GM23338 (cell line): Measurements from ENCODE around the gene ZNF177. TPM values are rescaled to one million over a fixed set of nuclear protein-coding genes. Genes with fewer than 3 reads are reported as not detected.

Experiments
- ATAC-seq: fragments of 200-7000 bp; cut with Tn5 transposase; 3 replicates; pipeline ENCODE4 v1.9.1; 2020
- DNase-seq: peaks from one replicate; pipeline ENCODE4 v3.0.0-alpha.2; 2015; ENCODE audit warnings: low spot score
- H2AFZ ChIP-seq: fragments of 200-600 bp; sonication (generic); 2 replicates; pipeline ENCODE4 v1.8.0; 2016; ENCODE audit warnings: antibody characterized with exemption, mild to moderate bottlenecking, moderate library complexity
- H3F3A ChIP-seq: fragments of 200-600 bp; sonication (generic); replicated peaks from 2 replicates; pipeline ENCODE4 v1.8.0; 2017; ENCODE audit warnings: antibody characterized with exemption, mixed run types, low read depth
- H3K27ac ChIP-seq: fragments of 200-600 bp; sonication (generic); 2 replicates; pipeline ENCODE4 v1.6.1; 2016; ENCODE audit warnings: low read depth
- H3K27me3 ChIP-seq: fragments of 200-600 bp; sonication (generic); 2 replicates; pipeline ENCODE4 v1.8.0; 2016; ENCODE audit warnings: mild to moderate bottlenecking, mixed run types, moderate library complexity; ENCODE audit not compliant: insufficient read depth
- H3K36me3 ChIP-seq: fragments of 200-600 bp; sonication (generic); 2 replicates; pipeline ENCODE4 v1.8.0; 2016; ENCODE audit warnings: mild to moderate bottlenecking; ENCODE audit not compliant: insufficient read depth
- H3K4me1 ChIP-seq: fragments of 200-600 bp; sonication (generic); 2 replicates; pipeline ENCODE4 v1.8.0; 2016; ENCODE audit warnings: mild to moderate bottlenecking, moderate library complexity; ENCODE audit not compliant: insufficient read depth
- H3K4me2 ChIP-seq: fragments of 200-600 bp; sonication (generic); 2 replicates; pipeline ENCODE4 v1.7.1; 2017; ENCODE audit warnings: mixed run types
- H3K4me3 ChIP-seq: fragments of 200-600 bp; sonication (generic); 2 replicates; pipeline ENCODE4 v1.6.1; 2016; ENCODE audit warnings: mixed run types
- H3K79me2 ChIP-seq: fragments of 200-600 bp; sonication (generic); replicated peaks from 2 replicates; pipeline ENCODE4 v1.8.0; 2017; ENCODE audit warnings: mild to moderate bottlenecking; ENCODE audit not compliant: insufficient read depth
- H3K9me2 ChIP-seq: fragments of 200-600 bp; sonication (generic); 2 replicates; pipeline ENCODE4 v1.8.0; 2017; ENCODE audit not compliant: insufficient read depth
- H4K20me1 ChIP-seq: fragments of 200-600 bp; sonication (generic); replicated peaks from 2 replicates; pipeline ENCODE4 v1.8.0; 2017; ENCODE audit warnings: mild to moderate bottlenecking; ENCODE audit not compliant: insufficient read depth
- H3K27ac Mint-ChIP-seq: 2 replicates; pipeline ENCODE4 v1.8.0; 2020; ENCODE audit warnings: inconsistent platforms, mild to moderate bottlenecking, moderate library complexity, mixed read lengths
- H3K27me3 Mint-ChIP-seq: 3 replicates; pipeline ENCODE4 v1.8.0; 2022; ENCODE audit warnings: low read depth, mild to moderate bottlenecking, moderate library complexity, mixed read lengths, inconsistent platforms; ENCODE audit not compliant: insufficient read depth, poor library complexity
- H3K36me3 Mint-ChIP-seq: 3 replicates; pipeline ENCODE4 v1.8.0; 2021; ENCODE audit warnings: low read depth, mild to moderate bottlenecking, inconsistent platforms, moderate library complexity, mixed read lengths
- H3K4me1 Mint-ChIP-seq: 3 replicates; pipeline ENCODE4 v1.8.0; 2020; ENCODE audit warnings: mild to moderate bottlenecking, inconsistent platforms, mixed read lengths
- H3K4me3 Mint-ChIP-seq: 3 replicates; pipeline ENCODE4 v1.8.0; 2021; ENCODE audit warnings: moderate library complexity, mild to moderate bottlenecking, inconsistent platforms, mixed read lengths
- H3K9me3 Mint-ChIP-seq: 3 replicates; pipeline ENCODE4 v1.8.0; 2020; ENCODE audit warnings: moderate library complexity, mild to moderate bottlenecking, inconsistent platforms, mixed read lengths
- CREB1 ChIP-seq: fragments of 250-450 bp; sonication (Bioruptor Pico); IDR thresholded peaks from 2 replicates; pipeline ENCODE4 v1.5.0; 2020; ENCODE audit warnings: low read depth, mild to moderate bottlenecking, moderate library complexity
- EZH2 ChIP-seq: fragments of 200-600 bp; sonication (generic); IDR thresholded peaks from one replicate; pipeline ENCODE4 v1.8.0; 2017; ENCODE audit warnings: antibody characterized with exemption, mild to moderate bottlenecking, low read depth; ENCODE audit not compliant: unreplicated experiment
- EZH2phosphoT487 ChIP-seq: fragments of 200-600 bp; sonication (generic); IDR thresholded peaks from one replicate; pipeline ENCODE4 v1.8.1; 2018; ENCODE audit warnings: antibody characterized with exemption; ENCODE audit not compliant: unreplicated experiment
- JUNB ChIP-seq: IDR thresholded peaks from one replicate; pipeline ENCODE4 v1.6.1; 2016; ENCODE audit warnings: antibody characterized with exemption; ENCODE audit not compliant: unreplicated experiment
- NANOG ChIP-seq: IDR thresholded peaks from 2 replicates; pipeline ENCODE4 v1.6.1; 2016; ENCODE audit warnings: antibody characterized with exemption, borderline replicate concordance
- POLR2AphosphoS5 ChIP-seq: IDR thresholded peaks from 2 replicates; pipeline ENCODE4 v1.6.1; 2016; ENCODE audit warnings: antibody characterized with exemption, low read depth
- STAT1 ChIP-seq: IDR thresholded peaks from one replicate; pipeline ENCODE4 v1.6.1; 2016; ENCODE audit warnings: antibody characterized with exemption; ENCODE audit not compliant: unreplicated experiment
- ZNF114 ChIP-seq: fragments of 250-450 bp; sonication (Bioruptor Pico); IDR thresholded peaks from 2 replicates; pipeline ENCODE4 v1.5.0; 2020; ENCODE audit warnings: mild to moderate bottlenecking, moderate library complexity
- polyA plus RNA-seq: library from polyadenylated mRNA; unstranded; fragments of >200 nt; fragmentation: Nextera tagmentation; extraction: Ambion mirVana; gene quantifications from 2 replicates; pipeline ENCODE4 v1.2.1, GENCODE V29; 2016
- total RNA-seq: library from RNA; depleted of rRNA; stranded (reverse); fragments of >200 nt; shearing (Covaris generic); gene quantifications from 2 replicates; pipeline ENCODE4 v1.2.3, GENCODE V29; 2014
- TF ChIP-seq, protein P1 (sequence below): fragments of 250-450 bp; sonication (Bioruptor Pico); IDR thresholded peaks from 2 replicates; pipeline ENCODE4 v1.5.0; 2020; ENCODE audit warnings: mild to moderate bottlenecking, moderate library complexity
- TF ChIP-seq, protein P2 (sequence below), 2 experiments: fragments of 200-600 bp in 1 of 2; sonication (generic) in 1 of 2; conservative IDR thresholded peaks; 2 replicates each; pipeline versions ENCODE4 v1.5.1 to v1.6.1; 2016 to 2017; ENCODE audit warnings: antibody characterized with exemption in 2 of 2, low read depth in 2 of 2, mild to moderate bottlenecking in 2 of 2, moderate library complexity in 1 of 2
- TF ChIP-seq, protein P3 (sequence below): IDR thresholded peaks from 2 replicates; pipeline ENCODE4 v1.6.1; 2016; ENCODE audit warnings: antibody characterized with exemption
- TF ChIP-seq, protein P4 (sequence below): IDR thresholded peaks from one replicate; pipeline ENCODE4 v1.6.1; 2018; ENCODE audit warnings: antibody characterized with exemption; ENCODE audit not compliant: unreplicated experiment

The ZNF177 gene
- total and polyA plus RNA-seq, 2 experiments from 2014 or later, result 5.8 to 7.1 TPM

DNA sequence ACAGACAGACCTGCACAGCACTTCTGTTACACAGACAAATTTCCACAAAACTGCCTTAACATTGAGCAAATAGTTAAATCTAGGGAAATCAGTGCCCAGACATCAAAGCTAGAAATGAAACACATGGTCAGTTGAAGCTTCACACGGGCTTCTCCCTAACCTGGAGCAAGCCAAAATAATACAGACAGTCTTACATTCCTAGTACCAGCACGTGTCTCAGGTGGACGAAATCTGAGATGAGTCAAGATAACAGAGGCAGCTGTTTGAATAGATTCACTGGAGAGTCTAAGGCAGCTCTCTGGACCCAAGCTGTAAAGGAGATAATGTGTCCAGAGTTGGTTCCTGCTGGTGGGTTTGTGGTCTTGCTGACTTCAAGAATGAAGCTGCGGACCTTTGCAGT is 49.1 kb upstream of the ZNF177 start (continued):
- TF ChIP-seq, protein P1, sequence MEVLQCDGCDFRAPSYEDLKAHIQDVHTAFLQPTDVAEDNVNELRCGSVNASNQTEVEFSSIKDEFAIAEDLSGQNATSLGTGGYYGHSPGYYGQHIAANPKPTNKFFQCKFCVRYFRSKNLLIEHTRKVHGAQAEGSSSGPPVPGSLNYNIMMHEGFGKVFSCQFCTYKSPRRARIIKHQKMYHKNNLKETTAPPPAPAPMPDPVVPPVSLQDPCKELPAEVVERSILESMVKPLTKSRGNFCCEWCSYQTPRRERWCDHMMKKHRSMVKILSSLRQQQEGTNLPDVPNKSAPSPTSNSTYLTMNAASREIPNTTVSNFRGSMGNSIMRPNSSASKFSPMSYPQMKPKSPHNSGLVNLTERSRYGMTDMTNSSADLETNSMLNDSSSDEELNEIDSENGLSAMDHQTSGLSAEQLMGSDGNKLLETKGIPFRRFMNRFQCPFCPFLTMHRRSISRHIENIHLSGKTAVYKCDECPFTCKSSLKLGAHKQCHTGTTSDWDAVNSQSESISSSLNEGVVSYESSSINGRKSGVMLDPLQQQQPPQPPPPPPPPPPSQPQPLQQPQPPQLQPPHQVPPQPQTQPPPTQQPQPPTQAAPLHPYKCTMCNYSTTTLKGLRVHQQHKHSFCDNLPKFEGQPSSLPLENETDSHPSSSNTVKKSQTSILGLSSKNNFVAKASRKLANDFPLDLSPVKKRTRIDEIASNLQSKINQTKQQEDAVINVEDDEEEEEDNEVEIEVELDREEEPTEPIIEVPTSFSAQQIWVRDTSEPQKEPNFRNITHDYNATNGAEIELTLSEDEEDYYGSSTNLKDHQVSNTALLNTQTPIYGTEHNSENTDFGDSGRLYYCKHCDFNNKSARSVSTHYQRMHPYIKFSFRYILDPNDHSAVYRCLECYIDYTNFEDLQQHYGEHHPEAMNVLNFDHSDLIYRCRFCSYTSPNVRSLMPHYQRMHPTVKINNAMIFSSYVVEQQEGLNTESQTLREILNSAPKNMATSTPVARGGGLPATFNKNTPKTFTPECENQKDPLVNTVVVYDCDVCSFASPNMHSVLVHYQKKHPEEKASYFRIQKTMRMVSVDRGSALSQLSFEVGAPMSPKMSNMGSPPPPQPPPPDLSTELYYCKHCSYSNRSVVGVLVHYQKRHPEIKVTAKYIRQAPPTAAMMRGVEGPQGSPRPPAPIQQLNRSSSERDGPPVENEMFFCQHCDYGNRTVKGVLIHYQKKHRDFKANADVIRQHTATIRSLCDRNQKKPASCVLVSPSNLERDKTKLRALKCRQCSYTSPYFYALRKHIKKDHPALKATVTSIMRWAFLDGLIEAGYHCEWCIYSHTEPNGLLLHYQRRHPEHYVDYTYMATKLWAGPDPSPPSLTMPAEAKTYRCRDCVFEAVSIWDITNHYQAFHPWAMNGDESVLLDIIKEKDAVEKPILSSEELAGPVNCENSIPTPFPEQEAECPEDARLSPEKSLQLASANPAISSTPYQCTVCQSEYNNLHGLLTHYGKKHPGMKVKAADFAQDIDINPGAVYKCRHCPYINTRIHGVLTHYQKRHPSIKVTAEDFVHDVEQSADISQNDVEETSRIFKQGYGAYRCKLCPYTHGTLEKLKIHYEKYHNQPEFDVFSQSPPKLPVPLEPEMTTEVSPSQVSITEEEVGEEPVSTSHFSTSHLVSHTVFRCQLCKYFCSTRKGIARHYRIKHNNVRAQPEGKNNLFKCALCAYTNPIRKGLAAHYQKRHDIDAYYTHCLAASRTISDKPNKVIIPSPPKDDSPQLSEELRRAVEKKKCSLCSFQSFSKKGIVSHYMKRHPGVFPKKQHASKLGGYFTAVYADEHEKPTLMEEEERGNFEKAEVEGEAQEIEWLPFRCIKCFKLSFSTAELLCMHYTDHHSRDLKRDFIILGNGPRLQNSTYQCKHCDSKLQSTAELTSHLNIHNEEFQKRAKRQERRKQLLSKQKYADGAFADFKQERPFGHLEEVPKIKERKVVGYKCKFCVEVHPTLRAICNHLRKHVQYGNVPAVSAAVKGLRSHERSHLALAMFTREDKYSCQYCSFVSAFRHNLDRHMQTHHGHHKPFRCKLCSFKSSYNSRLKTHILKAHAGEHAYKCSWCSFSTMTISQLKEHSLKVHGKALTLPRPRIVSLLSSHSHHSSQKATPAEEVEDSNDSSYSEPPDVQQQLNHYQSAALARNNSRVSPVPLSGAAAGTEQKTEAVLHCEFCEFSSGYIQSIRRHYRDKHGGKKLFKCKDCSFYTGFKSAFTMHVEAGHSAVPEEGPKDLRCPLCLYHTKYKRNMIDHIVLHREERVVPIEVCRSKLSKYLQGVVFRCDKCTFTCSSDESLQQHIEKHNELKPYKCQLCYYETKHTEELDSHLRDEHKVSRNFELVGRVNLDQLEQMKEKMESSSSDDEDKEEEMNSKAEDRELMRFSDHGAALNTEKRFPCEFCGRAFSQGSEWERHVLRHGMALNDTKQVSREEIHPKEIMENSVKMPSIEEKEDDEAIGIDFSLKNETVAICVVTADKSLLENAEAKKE (CRISPR knock-in tag), result no peak
- TF ChIP-seq STAT1 (no peak), ZNF114 (CRISPR knock-in tag) (no peak), NANOG (no peak), EZH2phosphoT487 (no peak), JUNB (no peak)

DNA sequence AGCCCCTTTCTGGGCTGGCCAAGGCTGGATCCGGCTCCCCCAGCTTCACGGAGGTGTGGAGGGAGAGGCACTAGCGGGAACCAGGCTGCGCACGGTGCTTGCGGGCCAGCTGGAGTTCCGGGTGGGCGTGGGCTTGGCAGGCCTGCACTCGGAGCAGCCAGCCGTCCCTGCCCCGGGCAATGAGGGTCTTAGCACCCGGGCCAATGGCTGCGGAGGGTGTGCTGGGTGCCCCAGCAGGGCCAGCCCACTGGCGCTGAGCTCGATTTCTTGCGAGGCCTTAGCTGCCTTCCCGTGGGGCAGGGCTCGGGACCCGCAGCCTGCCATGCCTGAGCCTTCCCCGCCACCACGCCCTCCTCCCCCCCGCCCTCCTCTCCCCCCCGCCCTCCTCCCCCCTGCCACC is 41.5 kb upstream of the ZNF177 start:
- no peak overlapping the region for H3K4me3 Mint-ChIP-seq
- Histone ChIP-seq H3K27ac (no peak overlapping the region), H3F3A (no peaks in the 10 kb centered on the region; the same call in 1 of the 2 replicates), H2AFZ (no peak overlapping the region), H3K4me3 (no peak overlapping the region), H3K4me2 (no peak overlapping the region), H3K36me3 (no peaks in the 10 kb centered on the region), H3K79me2 (peaks cover 19% of the 10 kb centered on the region), H3K9me2 (no peaks in the 10 kb centered on the region), H4K20me1 (no peaks in the 10 kb centered on the region), H3K27me3 (no peaks in the 10 kb centered on the region), H3K4me1 (peaks cover 6% of the 10 kb centered on the region; the same call in 1 of the 2 replicates)
- peaks cover 45% of the 10 kb centered on the region for H3K36me3 Mint-ChIP-seq
- ATAC-seq, result no peak
- H3K27me3 Mint-ChIP-seq, result peaks cover 17% of the 10 kb centered on the region
- no peak overlapping the region for H3K27ac Mint-ChIP-seq
- no peak for DNase-seq
- H3K9me3 Mint-ChIP-seq, result peaks cover 77% of the 10 kb centered on the region
- no peaks in the 10 kb centered on the region for H3K4me1 Mint-ChIP-seq
- no peak for TF ChIP-seq EZH2
- no peak for TF ChIP-seq JUNB
- TF ChIP-seq STAT1, result no peak
- no peak for TF ChIP-seq NANOG
- TF ChIP-seq EZH2phosphoT487, result no peak
- TF ChIP-seq, protein P2, sequence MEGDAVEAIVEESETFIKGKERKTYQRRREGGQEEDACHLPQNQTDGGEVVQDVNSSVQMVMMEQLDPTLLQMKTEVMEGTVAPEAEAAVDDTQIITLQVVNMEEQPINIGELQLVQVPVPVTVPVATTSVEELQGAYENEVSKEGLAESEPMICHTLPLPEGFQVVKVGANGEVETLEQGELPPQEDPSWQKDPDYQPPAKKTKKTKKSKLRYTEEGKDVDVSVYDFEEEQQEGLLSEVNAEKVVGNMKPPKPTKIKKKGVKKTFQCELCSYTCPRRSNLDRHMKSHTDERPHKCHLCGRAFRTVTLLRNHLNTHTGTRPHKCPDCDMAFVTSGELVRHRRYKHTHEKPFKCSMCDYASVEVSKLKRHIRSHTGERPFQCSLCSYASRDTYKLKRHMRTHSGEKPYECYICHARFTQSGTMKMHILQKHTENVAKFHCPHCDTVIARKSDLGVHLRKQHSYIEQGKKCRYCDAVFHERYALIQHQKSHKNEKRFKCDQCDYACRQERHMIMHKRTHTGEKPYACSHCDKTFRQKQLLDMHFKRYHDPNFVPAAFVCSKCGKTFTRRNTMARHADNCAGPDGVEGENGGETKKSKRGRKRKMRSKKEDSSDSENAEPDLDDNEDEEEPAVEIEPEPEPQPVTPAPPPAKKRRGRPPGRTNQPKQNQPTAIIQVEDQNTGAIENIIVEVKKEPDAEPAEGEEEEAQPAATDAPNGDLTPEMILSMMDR (conservative IDR thresholded peaks at IDR 0.05; ENCODE audit: low read depth in 2 of 2), result no peak
- no peak for TF ChIP-seq CREB1
- TF ChIP-seq, protein P3, sequence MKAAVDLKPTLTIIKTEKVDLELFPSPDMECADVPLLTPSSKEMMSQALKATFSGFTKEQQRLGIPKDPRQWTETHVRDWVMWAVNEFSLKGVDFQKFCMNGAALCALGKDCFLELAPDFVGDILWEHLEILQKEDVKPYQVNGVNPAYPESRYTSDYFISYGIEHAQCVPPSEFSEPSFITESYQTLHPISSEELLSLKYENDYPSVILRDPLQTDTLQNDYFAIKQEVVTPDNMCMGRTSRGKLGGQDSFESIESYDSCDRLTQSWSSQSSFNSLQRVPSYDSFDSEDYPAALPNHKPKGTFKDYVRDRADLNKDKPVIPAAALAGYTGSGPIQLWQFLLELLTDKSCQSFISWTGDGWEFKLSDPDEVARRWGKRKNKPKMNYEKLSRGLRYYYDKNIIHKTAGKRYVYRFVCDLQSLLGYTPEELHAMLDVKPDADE, result no peak
- TF ChIP-seq, protein P4, sequence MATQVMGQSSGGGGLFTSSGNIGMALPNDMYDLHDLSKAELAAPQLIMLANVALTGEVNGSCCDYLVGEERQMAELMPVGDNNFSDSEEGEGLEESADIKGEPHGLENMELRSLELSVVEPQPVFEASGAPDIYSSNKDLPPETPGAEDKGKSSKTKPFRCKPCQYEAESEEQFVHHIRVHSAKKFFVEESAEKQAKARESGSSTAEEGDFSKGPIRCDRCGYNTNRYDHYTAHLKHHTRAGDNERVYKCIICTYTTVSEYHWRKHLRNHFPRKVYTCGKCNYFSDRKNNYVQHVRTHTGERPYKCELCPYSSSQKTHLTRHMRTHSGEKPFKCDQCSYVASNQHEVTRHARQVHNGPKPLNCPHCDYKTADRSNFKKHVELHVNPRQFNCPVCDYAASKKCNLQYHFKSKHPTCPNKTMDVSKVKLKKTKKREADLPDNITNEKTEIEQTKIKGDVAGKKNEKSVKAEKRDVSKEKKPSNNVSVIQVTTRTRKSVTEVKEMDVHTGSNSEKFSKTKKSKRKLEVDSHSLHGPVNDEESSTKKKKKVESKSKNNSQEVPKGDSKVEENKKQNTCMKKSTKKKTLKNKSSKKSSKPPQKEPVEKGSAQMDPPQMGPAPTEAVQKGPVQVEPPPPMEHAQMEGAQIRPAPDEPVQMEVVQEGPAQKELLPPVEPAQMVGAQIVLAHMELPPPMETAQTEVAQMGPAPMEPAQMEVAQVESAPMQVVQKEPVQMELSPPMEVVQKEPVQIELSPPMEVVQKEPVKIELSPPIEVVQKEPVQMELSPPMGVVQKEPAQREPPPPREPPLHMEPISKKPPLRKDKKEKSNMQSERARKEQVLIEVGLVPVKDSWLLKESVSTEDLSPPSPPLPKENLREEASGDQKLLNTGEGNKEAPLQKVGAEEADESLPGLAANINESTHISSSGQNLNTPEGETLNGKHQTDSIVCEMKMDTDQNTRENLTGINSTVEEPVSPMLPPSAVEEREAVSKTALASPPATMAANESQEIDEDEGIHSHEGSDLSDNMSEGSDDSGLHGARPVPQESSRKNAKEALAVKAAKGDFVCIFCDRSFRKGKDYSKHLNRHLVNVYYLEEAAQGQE, result no peak
- TF ChIP-seq POLR2AphosphoS5, result no peak
- no peak for TF ChIP-seq ZNF114 (CRISPR knock-in tag)
